GM19099 (cell line): ENCODE results near the gene SLC25A45.
A peak's percentile ranks its signal among the peaks of the same experiment; 100 is the strongest.

Experiments used
- POLR2A ChIP-seq: IDR thresholded peaks from 3 replicates; pipeline ENCODE4 v1.6.1; 2011; ENCODE audit warnings: low read depth; ENCODE audit not compliant: insufficient read length; ENCODE audit errors: extremely low read depth

The SLC25A45 gene

DNA sequence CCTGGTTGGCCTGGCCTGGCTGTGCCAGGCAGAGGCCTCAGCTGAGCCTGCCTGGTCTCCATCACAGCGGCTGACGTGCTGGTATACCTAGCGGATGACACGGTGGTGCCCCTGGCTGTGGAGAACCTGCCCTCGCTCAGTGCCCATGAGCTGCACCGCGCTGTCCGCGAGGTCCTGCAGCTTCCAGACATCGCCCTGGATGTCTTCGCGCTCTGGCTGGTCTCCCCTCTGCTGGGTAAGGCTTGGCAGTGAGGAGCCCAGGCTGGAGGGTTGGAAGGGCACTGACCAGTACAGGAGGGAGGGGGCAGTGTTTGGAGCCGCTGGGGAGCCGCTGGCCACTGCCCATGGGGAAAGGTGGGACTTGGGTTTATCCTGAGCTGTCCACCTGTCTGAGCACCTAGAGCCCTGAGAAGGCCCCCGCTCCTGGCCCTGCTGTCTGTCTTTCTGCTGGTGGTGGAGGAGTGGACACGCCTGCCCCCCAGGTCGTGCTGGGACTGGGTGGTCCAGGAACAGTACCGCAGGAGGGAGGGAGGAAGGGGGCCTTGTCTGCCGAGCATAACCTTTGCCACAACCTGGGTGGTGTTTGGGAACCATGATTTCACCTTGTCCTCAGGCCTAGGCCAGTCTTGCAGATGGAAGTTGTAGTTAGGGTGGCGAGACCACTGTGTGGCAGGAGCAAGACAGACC is 7.0 kb upstream of the SLC25A45 start:
- no peak for TF ChIP-seq POLR2A

DNA sequence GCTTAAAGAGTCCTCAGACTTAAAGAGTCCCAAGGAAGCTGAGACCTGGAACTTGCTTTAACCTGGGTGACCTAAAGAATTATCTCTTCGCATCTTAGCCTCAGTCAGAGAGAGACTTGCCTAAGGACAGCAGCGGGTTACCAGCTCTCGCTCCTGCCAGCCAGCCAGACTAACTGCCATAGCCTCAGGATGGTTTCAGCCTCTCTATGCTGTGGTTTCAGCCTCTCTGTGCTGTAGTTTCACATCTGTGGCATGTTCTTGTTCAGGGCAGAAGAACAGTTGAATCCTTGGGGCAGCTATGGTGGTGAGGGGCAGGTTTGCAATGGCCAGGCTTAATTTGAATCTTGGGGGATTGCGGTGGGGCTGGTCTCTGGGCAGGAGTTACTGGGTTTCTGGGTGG is 6.3 kb upstream of the SLC25A45 start:
- no peak for TF ChIP-seq POLR2A

DNA sequence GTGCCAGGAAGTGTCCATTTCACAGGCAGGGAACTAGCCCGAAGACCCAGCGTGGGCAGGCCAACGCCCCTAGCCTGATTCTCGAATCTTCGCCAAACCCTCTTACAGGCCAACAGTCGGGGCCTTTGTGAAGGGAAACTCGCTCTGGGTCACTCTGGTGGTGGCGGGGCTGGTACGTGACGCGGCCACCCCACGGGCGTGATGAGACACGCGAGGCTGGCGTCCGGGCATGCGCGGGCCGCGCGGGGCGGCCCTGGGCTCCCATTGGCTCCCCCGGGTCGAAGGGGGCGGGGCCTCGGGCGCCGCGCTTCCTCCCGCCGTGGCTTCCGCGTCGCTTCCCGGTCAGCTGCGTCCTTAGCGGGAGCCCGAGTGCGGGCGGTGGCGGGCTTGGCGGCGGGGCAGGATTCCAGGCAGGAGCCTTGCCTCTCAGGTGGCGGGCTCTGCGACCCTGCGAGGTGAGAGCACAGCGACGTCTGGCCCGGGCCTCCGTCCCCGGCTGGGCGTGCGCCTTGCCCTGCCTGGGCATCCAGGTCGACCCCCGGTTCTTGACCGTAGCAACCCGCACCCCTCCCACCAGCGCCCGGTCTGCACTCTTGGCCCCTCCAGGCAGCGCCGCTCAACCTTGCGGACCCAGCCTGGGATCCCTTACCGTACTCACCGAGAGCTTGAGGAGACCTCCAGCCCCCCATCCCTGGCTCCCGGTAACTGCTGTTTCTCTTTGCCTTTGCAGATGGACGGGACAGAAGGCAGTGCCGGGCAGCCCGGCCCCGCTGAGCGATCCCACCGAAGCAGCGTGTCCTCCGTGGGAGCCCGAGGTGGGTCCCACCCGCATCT is 4.1 kb upstream of the SLC25A45 start, which contains the start of gene FRMD8:
Gene FRMD8 (plus strand): TSS at position 331 of the 834 bp plus-strand sequence. CDS start 400 bp downstream, at position 731.
- peak; percentile 85 for TF ChIP-seq POLR2A

DNA sequence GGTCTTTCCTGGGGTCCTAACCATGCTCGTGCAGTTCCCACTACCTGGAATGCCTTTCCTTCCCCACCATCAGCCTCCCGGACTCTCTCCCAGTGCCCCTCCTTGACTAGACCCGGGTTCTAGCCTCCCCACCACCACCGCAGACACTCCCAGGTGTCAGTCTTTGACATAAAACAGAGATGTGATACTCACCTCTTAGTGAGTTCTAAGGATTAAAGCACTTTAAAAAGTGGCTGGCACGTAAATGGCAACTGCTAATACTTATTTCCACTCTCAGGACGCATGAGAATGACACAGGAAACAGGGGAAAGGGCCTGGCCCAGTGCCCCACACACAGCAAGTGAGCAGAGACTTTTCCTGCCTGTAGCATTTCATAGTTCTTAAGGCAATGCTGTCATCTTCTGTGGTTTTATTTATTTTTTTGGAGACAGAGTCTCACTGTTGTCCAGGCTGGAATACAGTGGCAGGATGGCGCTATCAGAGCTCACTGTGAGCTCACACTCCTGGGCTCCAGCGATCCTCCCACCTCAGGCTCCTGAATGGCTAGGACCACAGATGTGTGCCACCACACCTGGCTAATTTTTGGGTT is 1.9 kb upstream of the SLC25A45 start:
- TF ChIP-seq POLR2A, result no peak

DNA sequence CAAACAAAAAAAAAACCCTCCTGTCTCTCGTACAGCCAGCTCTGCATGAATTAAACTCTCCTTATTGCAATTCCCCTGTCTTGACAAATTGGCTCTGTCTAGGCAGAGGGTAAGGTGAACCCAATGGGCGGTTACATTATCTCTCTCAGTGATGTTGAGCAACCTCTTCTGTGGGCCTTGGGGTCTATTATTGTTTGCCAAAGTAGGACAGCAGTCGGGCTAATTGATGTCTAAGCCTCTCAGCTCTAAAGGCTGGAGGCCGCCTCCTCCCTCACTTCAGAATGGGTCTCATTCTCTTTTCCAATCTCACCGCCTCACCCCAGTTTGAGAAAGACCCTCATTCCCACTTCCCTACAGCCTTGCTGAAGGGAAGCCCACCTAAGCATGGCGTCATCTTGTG is 1.3 kb upstream of the SLC25A45 start:
- TF ChIP-seq POLR2A, result no peak

DNA sequence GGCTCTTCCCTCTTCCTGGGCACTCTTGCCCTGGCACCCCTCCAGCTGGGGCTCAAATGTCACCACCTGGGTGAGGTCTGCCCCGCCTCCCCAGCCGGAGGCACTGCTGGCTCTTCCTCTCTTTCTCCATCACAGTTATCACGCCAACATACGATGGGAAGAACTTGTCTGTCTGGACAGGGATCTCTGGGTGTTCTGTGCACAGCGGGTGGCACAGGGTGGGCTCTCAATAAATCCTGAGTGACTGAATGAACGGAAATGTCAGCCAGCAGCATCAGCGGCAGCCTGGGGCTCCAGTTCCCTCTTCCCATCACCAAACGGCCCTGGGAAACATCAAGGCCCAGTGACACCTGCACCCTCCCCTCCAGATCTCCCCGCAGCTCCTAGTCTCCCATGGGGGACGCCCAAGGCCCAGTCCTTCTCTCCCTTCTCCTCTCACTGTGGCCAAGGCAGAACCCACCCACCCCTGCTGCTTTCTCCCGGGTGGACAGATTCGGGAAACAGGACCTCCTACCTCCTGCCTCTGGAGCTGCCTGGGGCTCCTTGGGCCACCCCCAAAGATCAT is 440 bp upstream of the SLC25A45 start:
- TF ChIP-seq POLR2A, result no peak

DNA sequence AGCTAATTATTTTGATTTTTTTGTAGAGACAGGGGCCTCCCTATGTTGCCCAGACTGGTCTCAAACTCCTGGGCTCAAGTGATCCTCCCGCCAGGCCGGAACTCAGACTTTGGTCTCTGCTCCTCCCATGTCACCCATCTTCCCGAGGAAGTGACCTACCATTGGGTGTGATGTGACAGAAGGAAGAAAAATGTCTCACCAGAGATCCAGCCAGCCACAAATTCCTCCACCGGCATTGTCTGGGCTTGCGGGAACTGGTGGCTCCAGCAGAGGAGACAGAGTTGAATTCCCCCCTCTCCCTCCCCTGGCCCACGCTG is 772 bp downstream of the SLC25A45 start:
- TF ChIP-seq POLR2A, result no peak

DNA sequence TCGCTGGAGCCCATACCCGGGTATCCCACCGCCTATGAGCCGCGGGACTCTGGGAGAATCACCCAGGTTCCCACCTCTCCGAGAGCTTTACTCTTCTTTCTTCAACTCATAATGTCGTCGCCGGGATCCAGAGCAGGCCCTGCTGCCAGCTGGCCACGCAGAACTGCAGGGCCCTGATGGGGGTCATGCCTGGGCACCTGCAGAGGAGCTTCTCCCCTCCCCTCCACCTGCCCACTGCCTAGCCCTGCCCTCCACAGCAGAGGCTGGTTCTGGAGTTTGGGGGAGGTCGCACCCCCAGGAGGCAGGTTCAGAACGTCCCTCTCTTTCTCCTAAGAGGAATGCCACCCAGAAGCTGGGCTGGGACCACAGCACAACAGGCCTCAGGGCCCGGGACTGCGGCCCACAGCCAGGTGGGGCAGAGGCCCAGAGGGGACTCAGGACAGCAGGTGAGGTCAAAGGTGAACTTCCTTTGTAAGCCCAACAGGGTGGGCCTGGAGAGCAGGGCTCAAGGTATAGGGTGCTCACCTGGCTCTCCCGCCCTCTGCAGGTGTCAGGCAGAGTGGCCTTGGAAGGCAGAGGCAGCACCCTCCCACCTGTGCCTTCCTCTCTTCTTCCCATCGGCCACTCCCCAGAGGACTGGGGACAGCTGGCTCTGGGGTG is 1.9 kb downstream of the SLC25A45 start:
- TF ChIP-seq POLR2A, result no peak

DNA sequence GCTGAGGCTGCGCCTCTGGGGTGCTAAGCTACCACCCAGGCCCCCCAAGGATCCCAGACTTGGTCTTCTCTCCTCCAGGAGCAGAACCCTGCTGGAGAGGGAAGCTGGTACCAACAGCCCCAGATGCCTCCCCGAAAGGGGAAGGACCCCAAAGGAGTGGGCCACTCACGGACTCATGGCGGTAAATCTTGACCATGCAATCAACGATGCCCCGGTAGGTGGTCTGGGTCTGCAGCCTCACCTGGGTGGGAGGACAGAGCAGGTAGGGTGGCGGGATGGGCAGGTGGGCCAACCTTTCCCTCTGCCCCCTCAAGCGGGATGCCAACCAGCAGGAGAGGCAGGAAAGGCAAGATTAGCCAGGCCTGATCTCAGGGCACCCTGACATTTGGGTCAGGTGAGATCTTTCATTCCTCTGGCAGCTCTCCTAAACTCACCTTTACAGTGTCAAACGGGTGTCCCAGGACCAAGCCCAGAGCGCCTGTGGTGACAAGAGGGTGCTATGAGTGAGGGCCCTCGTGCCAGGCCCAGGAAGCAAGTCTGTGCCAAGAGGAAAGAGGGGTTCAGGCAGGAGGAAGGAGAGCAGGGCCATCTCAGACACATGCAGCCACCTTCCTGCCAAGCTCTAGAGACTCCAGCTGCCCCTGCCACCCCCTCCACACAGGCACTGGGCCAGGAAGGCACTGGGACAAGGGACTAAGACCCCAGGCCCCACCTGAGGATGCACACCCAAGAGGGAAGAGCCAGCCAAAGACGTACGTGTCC is 2.6 kb downstream of the SLC25A45 start:
- no peak for TF ChIP-seq POLR2A

DNA sequence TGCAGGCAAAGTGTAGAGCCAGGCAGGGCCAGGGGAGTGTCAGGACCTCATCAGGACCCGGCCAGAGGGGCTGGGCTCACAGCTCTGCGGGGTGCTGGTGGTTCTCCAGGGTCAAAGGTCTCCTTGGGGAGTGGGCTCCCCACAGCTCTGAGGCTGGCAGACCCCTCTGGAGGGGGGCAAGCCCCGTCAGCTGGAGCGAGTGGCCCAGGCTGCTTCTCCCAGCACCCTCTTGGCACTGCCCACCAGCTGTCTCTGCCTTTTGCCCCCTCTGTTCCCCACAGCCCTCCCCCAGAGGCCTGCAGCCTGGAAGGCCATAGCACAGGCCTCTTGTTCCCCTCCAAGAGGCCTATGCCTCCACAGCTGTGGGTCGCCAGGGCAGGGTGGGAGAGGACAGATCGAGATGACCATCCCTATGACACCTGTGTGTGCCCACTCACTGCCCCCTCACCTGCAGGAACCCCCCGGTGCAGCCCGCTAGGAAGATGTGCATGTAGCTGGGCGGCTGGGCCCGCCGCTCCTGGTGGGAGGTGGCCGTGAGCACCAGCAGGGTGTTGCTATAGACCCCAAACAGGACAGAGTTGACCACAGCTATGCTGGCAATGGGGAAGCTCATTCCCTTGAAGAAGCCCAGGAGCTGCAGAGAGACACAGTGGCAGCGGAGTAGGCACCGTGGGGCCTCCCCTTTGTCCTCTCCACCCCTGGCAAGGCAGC is 3.4 kb downstream of the SLC25A45 start:
- no peak for TF ChIP-seq POLR2A

DNA sequence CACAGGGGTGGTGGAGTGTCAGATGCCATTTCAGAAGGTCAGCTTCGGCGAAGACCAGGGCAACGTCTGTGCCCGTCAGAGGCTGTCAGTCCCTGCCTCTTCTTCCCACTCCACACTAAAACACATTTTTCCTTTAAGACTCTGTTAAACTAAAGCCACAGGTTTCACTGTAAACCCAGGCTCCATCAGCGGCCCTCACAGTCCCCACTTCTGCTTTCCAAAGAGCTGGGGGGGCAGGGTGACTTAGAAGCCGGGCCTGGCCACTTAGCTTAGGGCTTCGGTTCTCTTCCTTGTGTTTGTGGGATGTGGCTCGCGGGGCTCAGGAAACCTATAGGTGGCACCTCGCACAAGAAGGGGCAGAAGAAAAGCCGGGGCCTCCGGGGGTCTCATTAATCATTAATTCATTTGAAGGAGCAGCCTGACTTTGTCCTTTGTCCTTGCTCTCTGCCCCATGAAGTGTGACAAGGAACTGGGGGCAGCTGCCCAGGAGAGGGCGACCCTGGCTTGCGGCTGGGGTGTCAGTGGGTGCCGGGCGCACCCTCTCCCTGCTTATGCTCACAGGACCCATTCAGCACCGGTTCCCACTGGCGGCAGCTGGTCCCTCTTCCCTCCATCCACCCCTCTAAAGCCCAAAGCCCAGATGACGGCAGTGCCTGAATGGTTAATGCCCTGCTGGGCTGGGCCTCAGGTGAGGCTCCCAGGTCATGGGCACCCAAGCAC is 4.1 kb downstream of the SLC25A45 start:
- no peak for TF ChIP-seq POLR2A

DNA sequence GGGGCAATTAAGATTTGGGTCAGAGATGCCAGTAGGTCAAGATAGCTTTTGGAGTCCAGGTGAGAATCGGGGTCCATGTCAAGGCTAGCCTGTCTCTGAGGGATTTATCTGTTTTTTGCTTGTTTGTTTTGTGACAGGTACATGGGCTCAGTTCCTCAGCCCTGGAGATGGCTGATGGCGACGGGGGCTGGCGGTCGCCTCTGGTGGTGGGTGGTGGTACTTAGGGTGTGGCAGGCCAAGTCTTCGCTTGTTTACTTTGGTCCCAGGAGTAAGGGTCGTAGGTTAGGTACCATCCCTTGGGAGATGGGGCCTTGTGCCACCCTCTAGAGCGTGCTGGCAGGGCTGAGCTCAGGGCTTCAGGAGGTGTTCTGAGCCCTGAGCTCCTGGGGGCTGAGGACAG is 4.7 kb downstream of the SLC25A45 start:
- no peak for TF ChIP-seq POLR2A

DNA sequence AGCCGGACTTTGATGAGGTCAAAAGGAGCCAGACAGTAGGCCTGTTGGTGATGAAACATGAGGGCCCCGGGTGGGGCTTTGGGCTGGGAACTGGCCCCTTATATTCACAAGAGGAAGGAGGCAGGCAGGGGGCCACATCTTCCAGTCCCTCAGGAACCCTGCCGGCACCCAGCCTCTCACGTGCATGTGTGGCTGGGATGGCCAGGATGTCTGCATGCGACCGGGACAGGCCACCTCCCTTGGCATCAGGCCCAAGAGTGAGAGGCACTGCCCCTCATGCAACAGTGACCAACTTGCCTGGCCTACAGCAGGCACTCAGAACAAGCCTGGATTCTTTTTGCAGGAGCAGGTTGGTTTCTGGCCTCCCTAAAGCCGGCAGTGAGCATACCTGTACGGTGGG is 5.4 kb downstream of the SLC25A45 start:
- TF ChIP-seq POLR2A, result no peak
